ENCODE measurements around the gene SELENOO. TPM values are rescaled to one million over a fixed set of nuclear protein-coding genes. Genes with fewer than 3 reads are reported as not detected.

SELENOO gene
- polyA plus RNA-seq, 1 experiment: 6.8 TPM

- ChIA-PET POLR2A (no interaction called here), CTCF (no interaction called here)
- Histone ChIP-seq H3K9me3 (ENCODE audit: control insufficient read depth, insufficient read depth, low read length) (peaks cover 16% of the 10 kb centered on the region; the same call in 1 of the 2 replicates), H3K27ac (ENCODE audit: low read depth, low read length) (no peak overlapping the region), H3K4me3 (ENCODE audit: low read depth, low read length) (no peak overlapping the region), H3K27me3 (ENCODE audit: control insufficient read depth, insufficient read depth, low read length) (no peaks in the 10 kb centered on the region)
- TF ChIP-seq CTCF (IDR thresholded peaks at IDR 0.05; ENCODE audit: low read depth, low read length): no peak
- DNase-seq (ENCODE audit: low read depth, low spot score): no peak
Observed at GRCh38 chr22:50216684-50217520, 16.1 kb downstream of the SELENOO start.

- POLR2A ChIA-PET: no interaction called here
- CTCF ChIA-PET: no interaction called here
- no peak for TF ChIP-seq CTCF (IDR thresholded peaks at IDR 0.05; ENCODE audit: low read depth, low read length)
Observed at GRCh38 chr22:50217543-50218152, 16.8 kb downstream of the SELENOO start.

GRCh38 chr22:50218153-50218995 is 17.6 kb downstream of the SELENOO start:
- H3K27ac ChIP-seq (ENCODE audit: low read depth, low read length): no peak overlapping the region
- DNase-seq (ENCODE audit: low read depth, low spot score): no peak
- no peaks in the 10 kb centered on the region for H3K27me3 ChIP-seq (ENCODE audit: control insufficient read depth, insufficient read depth, low read length)
- H3K4me3 ChIP-seq (ENCODE audit: low read depth, low read length): no peak overlapping the region
- POLR2A ChIA-PET: no interaction called here
- H3K9me3 ChIP-seq (ENCODE audit: control insufficient read depth, insufficient read depth, low read length): peaks cover 16% of the 10 kb centered on the region; the same call in 1 of the 2 replicates
- CTCF ChIA-PET: no interaction called here
- no peak for TF ChIP-seq CTCF (IDR thresholded peaks at IDR 0.05; ENCODE audit: low read depth, low read length)

More at GRCh38 chr22:50217543-50218152, 16.8 kb downstream of the SELENOO start:
- Histone ChIP-seq H3K27me3 (ENCODE audit: control insufficient read depth, insufficient read depth, low read length) (no peaks in the 10 kb centered on the region), H3K4me3 (ENCODE audit: low read depth, low read length) (no peak overlapping the region), H3K9me3 (ENCODE audit: control insufficient read depth, insufficient read depth, low read length) (peaks cover 16% of the 10 kb centered on the region; the same call in 1 of the 2 replicates), H3K27ac (ENCODE audit: low read depth, low read length) (no peak overlapping the region)
- no peak for DNase-seq (ENCODE audit: low read depth, low spot score)

- Histone ChIP-seq H3K9me3 (ENCODE audit: control insufficient read depth, insufficient read depth, low read length) (peaks cover 16% of the 10 kb centered on the region; the same call in 1 of the 2 replicates), H3K4me3 (ENCODE audit: low read depth, low read length) (no peak overlapping the region), H3K27me3 (ENCODE audit: control insufficient read depth, insufficient read depth, low read length) (no peaks in the 10 kb centered on the region), H3K27ac (ENCODE audit: low read depth, low read length) (no peak overlapping the region)
- ChIA-PET CTCF (no interaction called here), POLR2A (no interaction called here)
- peak; percentile 47 for DNase-seq (ENCODE audit: low read depth, low spot score)
- TF ChIP-seq CTCF (IDR thresholded peaks at IDR 0.05; ENCODE audit: low read depth, low read length): no peak
Observed at GRCh38 chr22:50218996-50219727, 18.4 kb downstream of the SELENOO start.

Measured in AG04450 (cell line).